Activated naive CD8-positive, alpha-beta T cell (primary cell): Measurements from ENCODE around the gene ATP6AP1.

Source experiments
- H3K27ac Mint-ChIP-seq: one replicate; pipeline ENCODE4 v1.8.0; 2021; ENCODE audit warnings: mixed read lengths
- H3K27me3 Mint-ChIP-seq: one replicate; pipeline ENCODE4 v1.8.0; 2021; ENCODE audit warnings: mixed read lengths
- H3K36me3 Mint-ChIP-seq: one replicate; pipeline ENCODE4 v1.8.0; 2021; ENCODE audit warnings: mixed read lengths
- H3K4me1 Mint-ChIP-seq: one replicate; pipeline ENCODE4 v1.8.0; 2021; ENCODE audit warnings: low read depth, mixed read lengths
- H3K4me3 Mint-ChIP-seq: one replicate; pipeline ENCODE4 v1.8.0; 2021; ENCODE audit warnings: mild to moderate bottlenecking, mixed read lengths
- H3K9me3 Mint-ChIP-seq: one replicate; pipeline ENCODE4 v1.8.0; 2021; ENCODE audit warnings: low read depth, mixed read lengths

The ATP6AP1 gene

GRCh38 chrX:154478728-154479622 lies 50.5 kb downstream of the ATP6AP1 start, which contains the start of gene LAGE3:
LAGE3 (minus strand) TSS chrX:154479281; CDS start chrX:154478915, 366 bp downstream.
- Mint-ChIP-seq H3K9me3 (no peaks in the 10 kb centered on the region), H3K27me3 (no peaks in the 10 kb centered on the region)

GRCh38 chrX:154481195-154481594 lies 52.7 kb downstream of the ATP6AP1 start:
- H3K4me1 Mint-ChIP-seq, result peaks cover 18% of the 10 kb centered on the region
- no peak overlapping the region for H3K4me3 Mint-ChIP-seq
- no peaks in the 10 kb centered on the region for H3K27me3 Mint-ChIP-seq
- H3K9me3 Mint-ChIP-seq, result no peaks in the 10 kb centered on the region
- no peaks in the 10 kb centered on the region for H3K36me3 Mint-ChIP-seq
- H3K27ac Mint-ChIP-seq, result peak overlapping the region; percentile 68

More at GRCh38 chrX:154478728-154479622, 50.5 kb downstream of the ATP6AP1 start, which contains the start of gene LAGE3:
- H3K4me1 Mint-ChIP-seq, result peaks cover 12% of the 10 kb centered on the region
- no peaks in the 10 kb centered on the region for H3K36me3 Mint-ChIP-seq
- peak within 1 kb of the TSS; percentile 92 for H3K27ac Mint-ChIP-seq
- H3K4me3 Mint-ChIP-seq, result peak within 1 kb of the TSS; percentile 88

- no peaks in the 10 kb centered on the region for H3K9me3 Mint-ChIP-seq
- H3K36me3 Mint-ChIP-seq, result no peaks in the 10 kb centered on the region
- H3K4me3 Mint-ChIP-seq, result no peak overlapping the region
- H3K27me3 Mint-ChIP-seq, result no peaks in the 10 kb centered on the region
- H3K27ac Mint-ChIP-seq, result no peak overlapping the region
- peaks cover 18% of the 10 kb centered on the region for H3K4me1 Mint-ChIP-seq
Observed at GRCh38 chrX:154481911-154482601, 53.6 kb downstream of the ATP6AP1 start.

- Mint-ChIP-seq H3K9me3 (no peaks in the 10 kb centered on the region), H3K4me3 (no peak overlapping the region), H3K27me3 (no peaks in the 10 kb centered on the region), H3K27ac (no peak overlapping the region), H3K36me3 (no peaks in the 10 kb centered on the region), H3K4me1 (peaks cover 12% of the 10 kb centered on the region)
Observed at GRCh38 chrX:154482786-154483185, 54.3 kb downstream of the ATP6AP1 start.

GRCh38 chrX:154483325-154483724 lies 54.8 kb downstream of the ATP6AP1 start:
- H3K9me3 Mint-ChIP-seq, result no peaks in the 10 kb centered on the region
- H3K4me3 Mint-ChIP-seq, result peak overlapping the region; percentile 64
- H3K27me3 Mint-ChIP-seq, result no peaks in the 10 kb centered on the region
- H3K36me3 Mint-ChIP-seq, result no peaks in the 10 kb centered on the region
- H3K27ac Mint-ChIP-seq, result peak overlapping the region; percentile 61
- peaks cover 12% of the 10 kb centered on the region for H3K4me1 Mint-ChIP-seq

- no peaks in the 10 kb centered on the region for H3K9me3 Mint-ChIP-seq
- H3K4me3 Mint-ChIP-seq, result peak overlapping the region; percentile 78
- peak overlapping the region; percentile 46 for H3K27ac Mint-ChIP-seq
- no peaks in the 10 kb centered on the region for H3K27me3 Mint-ChIP-seq
- H3K4me1 Mint-ChIP-seq, result peaks cover 14% of the 10 kb centered on the region
- no peaks in the 10 kb centered on the region for H3K36me3 Mint-ChIP-seq
Observed at GRCh38 chrX:154484255-154485149, 56.0 kb downstream of the ATP6AP1 start.

- Mint-ChIP-seq H3K36me3 (no peaks in the 10 kb centered on the region), H3K4me1 (peaks cover 15% of the 10 kb centered on the region), H3K27ac (peak overlapping the region; percentile 28), H3K4me3 (peak overlapping the region; percentile 78), H3K27me3 (no peaks in the 10 kb centered on the region), H3K9me3 (no peaks in the 10 kb centered on the region)
Observed at GRCh38 chrX:154485150-154486051, 56.9 kb downstream of the ATP6AP1 start.

GRCh38 chrX:154486052-154486395 lies 57.5 kb downstream of the ATP6AP1 start:
- Mint-ChIP-seq H3K27me3 (no peaks in the 10 kb centered on the region), H3K9me3 (no peaks in the 10 kb centered on the region), H3K4me3 (no peak overlapping the region), H3K4me1 (peaks cover 15% of the 10 kb centered on the region), H3K36me3 (no peaks in the 10 kb centered on the region), H3K27ac (no peak overlapping the region)
